SK-N-SH (cell line): Measurements from ENCODE around the gene NUAK2. TPM values are rescaled to one million over a fixed set of nuclear protein-coding genes. Genes with fewer than 3 reads are reported as not detected.

ENCODE experiments used
- CTCF ChIA-PET: fragments of 300-600, 350-600 bp; formaldehyde crosslinking; extraction: SDS; loops from one replicate; lab custom pipeline; 2021; lab: Yijun Ruan, JAX
- POLR2A ChIA-PET: fragments of 350-600 bp; sonication (Branson Sonifier 250); formaldehyde crosslinking; extraction: SDS; loops from one replicate; lab custom pipeline; 2020; ENCODE audit warnings: antibody characterized with exemption, inconsistent platforms; lab: Yijun Ruan, JAX
- DNase-seq: peaks from one replicate; pipeline ENCODE4 v3.0.0; 2012
- H2AFZ ChIP-seq: fragments of 200-600 bp; sonication (generic); 2 replicates; pipeline ENCODE4 v1.8.1; 2016; ENCODE audit warnings: antibody characterized with exemption, mild to moderate bottlenecking, low read depth
- H3F3A ChIP-seq: fragments of 200-600 bp; sonication (generic); replicated peaks from 2 replicates; pipeline ENCODE3; 2016; ENCODE audit warnings: antibody characterized with exemption, mild to moderate bottlenecking; ENCODE audit not compliant: insufficient read depth
- H3K27ac ChIP-seq, 2 experiments: fragments of 200-500 bp in 1 of 2; fragments of 200-600 bp in 1 of 2; sonication (Bioruptor generic) in 1 of 2; sonication (generic), shearing (Covaris generic) in 1 of 2; 2 replicates each; pipeline versions ENCODE4 v1.5.1 to v1.6.1; 2014 to 2016; ENCODE audit warnings: low read depth in 2 of 2, inconsistent platforms in 1 of 2, low read length in 1 of 2, mild to moderate bottlenecking in 1 of 2, mixed read lengths in 1 of 2
- H3K27me3 ChIP-seq: fragments of 200-600 bp; sonication (generic), shearing (Covaris generic); 2 replicates; pipeline ENCODE4 v1.6.1; 2016; ENCODE audit warnings: mixed run types; ENCODE audit not compliant: insufficient read depth
- H3K36me3 ChIP-seq, 2 experiments: fragments of 200-500 bp in 1 of 2; fragments of 200-600 bp in 1 of 2; sonication (Bioruptor generic) in 1 of 2; sonication (generic) in 1 of 2; replicated peaks in 1 of 2; 2 replicates each; pipeline versions ENCODE3 to v1.5.1; 2014 to 2016; ENCODE audit warnings: low read length in 1 of 2, mild to moderate bottlenecking in 1 of 2; ENCODE audit not compliant: insufficient read depth in 2 of 2, control insufficient read depth in 1 of 2
- H3K4me1 ChIP-seq, 2 experiments: fragments of 200-500 bp in 1 of 2; fragments of 200-600 bp in 1 of 2; sonication (Bioruptor generic) in 1 of 2; sonication (generic), shearing (Covaris generic) in 1 of 2; 2 replicates each; pipeline versions ENCODE4 v1.5.1 to v1.6.1; 2014 to 2016; ENCODE audit warnings: low read depth in 1 of 2, low read length in 1 of 2, mixed run types in 1 of 2; ENCODE audit not compliant: insufficient read depth in 2 of 2, control insufficient read depth in 1 of 2
- H3K4me2 ChIP-seq: fragments of 200-600 bp; sonication (generic), shearing (Covaris generic); 2 replicates; pipeline ENCODE4 v1.6.1; 2017; ENCODE audit warnings: mixed run types
- H3K4me3 ChIP-seq, 2 experiments: fragments of 200-500 bp in 1 of 2; fragments of 200-600 bp in 1 of 2; sonication (Bioruptor generic) in 1 of 2; sonication (generic), shearing (Covaris generic) in 1 of 2; 2 replicates each; pipeline versions ENCODE4 v1.5.1 to v1.8.1; 2014 to 2016; ENCODE audit warnings: low read depth in 2 of 2, inconsistent platforms in 1 of 2, low read length in 1 of 2, mild to moderate bottlenecking in 1 of 2, mixed read lengths in 1 of 2, moderate library complexity in 1 of 2
- H3K79me2 ChIP-seq: fragments of 200-600 bp; sonication (generic); 2 replicates; pipeline ENCODE4 v1.8.1; 2017; ENCODE audit warnings: mild to moderate bottlenecking; ENCODE audit not compliant: insufficient read depth
- H3K9ac ChIP-seq: fragments of 200-600 bp; sonication (generic); 2 replicates; pipeline ENCODE4 v1.6.1; 2017; ENCODE audit warnings: mixed run types
- H3K9me2 ChIP-seq: fragments of 200-600 bp; sonication (generic); 2 replicates; pipeline ENCODE4 v1.6.1; 2017; ENCODE audit warnings: mixed run types
- H3K9me3 ChIP-seq: fragments of 200-600 bp; sonication (generic); 2 replicates; pipeline ENCODE4 v1.6.1; 2017; ENCODE audit warnings: mixed run types, mild to moderate bottlenecking, moderate library complexity
- H4K20me1 ChIP-seq: fragments of 200-600 bp; sonication (generic); 2 replicates; pipeline ENCODE4 v1.6.1; 2017; ENCODE audit warnings: mild to moderate bottlenecking, mixed run types; ENCODE audit not compliant: insufficient read depth
- CTCF ChIP-seq: fragments of 200-600 bp; sonication (generic); IDR thresholded peaks from 2 replicates; pipeline ENCODE4 v1.6.1; 2017; ENCODE audit warnings: antibody characterized with exemption, mild to moderate bottlenecking, moderate library complexity
- EP300 ChIP-seq, 2 experiments: IDR thresholded peaks; 2 replicates each; pipeline versions ENCODE4 v1.4.0 to v1.6.1; 2012; ENCODE audit warnings: borderline replicate concordance in 1 of 2, low read depth in 1 of 2, low read length in 1 of 2
- EZH2phosphoT487 ChIP-seq: fragments of 200-600 bp; sonication (generic); IDR thresholded peaks from 2 replicates; pipeline ENCODE4 v1.6.1; 2017; ENCODE audit warnings: low read depth, mixed run types, mild to moderate bottlenecking, antibody characterized with exemption, moderate library complexity, borderline replicate concordance
- FOXJ3 ChIP-seq: sonication (generic); formaldehyde crosslinking; IDR thresholded peaks from 2 replicates; pipeline ENCODE4 v1.5.1; 2020; ENCODE audit warnings: mild to moderate bottlenecking, missing genetic modification reagents
- FOXM1 ChIP-seq: IDR thresholded peaks from 2 replicates; pipeline ENCODE4 v1.4.0; 2012; ENCODE audit warnings: low read depth, mild to moderate bottlenecking
- GABPA ChIP-seq: IDR thresholded peaks from 2 replicates; pipeline ENCODE4 v1.4.0; 2012; ENCODE audit warnings: low read depth, mild to moderate bottlenecking
- GATA2 ChIP-seq: sonication (generic); formaldehyde crosslinking; IDR thresholded peaks from 2 replicates; pipeline ENCODE4 v1.5.0; 2020; ENCODE audit warnings: mild to moderate bottlenecking, missing genetic modification reagents
- IRF3 ChIP-seq: fragments of 150-350 bp; IDR thresholded peaks from 2 replicates; pipeline ENCODE4 v1.6.1; 2016; ENCODE audit warnings: mild to moderate bottlenecking, low read depth, low read length
- JUND ChIP-seq: IDR thresholded peaks from 2 replicates; pipeline ENCODE4 v1.4.0; 2012
- MAX ChIP-seq: IDR thresholded peaks from 2 replicates; pipeline ENCODE4 v1.4.0; 2012; ENCODE audit warnings: low read depth
- MEF2A ChIP-seq: IDR thresholded peaks from 2 replicates; pipeline ENCODE4 v1.4.0; 2012; ENCODE audit warnings: low read depth, borderline replicate concordance
- NRF1 ChIP-seq: IDR thresholded peaks from 2 replicates; pipeline ENCODE4 v1.6.1; 2012; ENCODE audit warnings: low read depth, mild to moderate bottlenecking, low read length
- PBX3 ChIP-seq: IDR thresholded peaks from 2 replicates; pipeline ENCODE4; 2012
- POLR2AphosphoS5 ChIP-seq: IDR thresholded peaks from 2 replicates; pipeline ENCODE4 v1.6.1; 2012; ENCODE audit warnings: low read depth, low read length
- RCOR1 ChIP-seq: fragments of 150-350 bp; IDR thresholded peaks from 2 replicates; pipeline ENCODE4 v1.6.1; 2017; ENCODE audit warnings: antibody characterized with exemption, low read length
- RFX5 ChIP-seq: IDR thresholded peaks from 2 replicates; pipeline ENCODE4 v1.6.1; 2012; ENCODE audit warnings: mild to moderate bottlenecking, improper control_type of control experiment, low read length
- RXRA ChIP-seq: IDR thresholded peaks from 2 replicates; pipeline ENCODE4 v1.4.0; 2012; ENCODE audit warnings: low read depth, mild to moderate bottlenecking, borderline replicate concordance
- TCF12 ChIP-seq: IDR thresholded peaks from 2 replicates; pipeline ENCODE4 v1.4.0; 2012
- TEAD4 ChIP-seq: IDR thresholded peaks from 2 replicates; pipeline ENCODE4 v1.4.0; 2012; ENCODE audit warnings: mild to moderate bottlenecking, borderline replicate concordance; ENCODE audit not compliant: insufficient read depth
- USF1 ChIP-seq: IDR thresholded peaks from 2 replicates; pipeline ENCODE4 v1.4.0; 2012; ENCODE audit warnings: low read depth, borderline replicate concordance
- USF2 ChIP-seq: fragments of 150-350 bp; IDR thresholded peaks from 2 replicates; pipeline ENCODE4 v1.6.1; 2017; ENCODE audit warnings: antibody characterized with exemption, low read length, low read depth, borderline replicate concordance
- YY1 ChIP-seq: IDR thresholded peaks from 2 replicates; pipeline ENCODE4 v1.4.0; 2012; ENCODE audit warnings: low read depth, mild to moderate bottlenecking
- WGBS: methylation state at CpG from one replicate; pipeline ENCODE4 v1.1.6; 2017; ENCODE audit warnings: low lambda C conversion rate; 5-methylcytosine and 5-hydroxymethylcytosine counted together
- polyA plus RNA-seq, 3 experiments: library from polyadenylated mRNA; depleted of rRNA; stranded (reverse); fragments of >200 nt; gene quantifications; 2 replicates each; pipeline ENCODE4 v1.2.3, GENCODE V29; 2012

Gene NUAK2
- polyA plus RNA-seq, 1 of the 3 experiments (the other 2 are of a cell fraction), result 11.1 TPM

- CTCF ChIA-PET, result interaction anchor here (0.7 to 46.8 kb wide), 29 partner anchors 10 to 506 kb away, joined by 3 to 1368 read pairs (median 6); partner anchors contain the start of genes RBBP5 and TMCC2
- peak overlapping the region; percentile 59 for H3K4me2 ChIP-seq
- no peaks in the 10 kb centered on the region for H3F3A ChIP-seq
- WGBS, result 40% methylated on average over 6 of the region's 6 CpGs
- H3K9me2 ChIP-seq, result no peaks in the 10 kb centered on the region
- TF ChIP-seq JUND, result no peak
- TF ChIP-seq MAX, result no peak
- TF ChIP-seq CTCF, result no peak
- no peak for TF ChIP-seq RFX5
- 0 out of 2 replicates have a peak, but pooled peaks have one; percentile 30 for TF ChIP-seq USF1
- no peak for TF ChIP-seq GABPA
- no peak for DNase-seq
- H3K27ac ChIP-seq, result no peak overlapping the region; a peak in 1 of 4 replicates
- no peaks in the 10 kb centered on the region for H3K27me3 ChIP-seq
- H3K9me3 ChIP-seq, result no peaks in the 10 kb centered on the region
- H3K36me3 ChIP-seq, result no peaks in the 10 kb centered on the region
- no peak overlapping the region for H2AFZ ChIP-seq
- H3K4me1 ChIP-seq, result peaks cover 6 to 10% of the 10 kb centered on the region in 2 experiments; a peak in 3 of 4 replicates
- H3K9ac ChIP-seq, result peak overlapping the region; percentile 27; the same call in 1 of the 2 replicates
- H3K4me3 ChIP-seq, result no peak overlapping the region
- no peaks in the 10 kb centered on the region; the same call in 1 of the 2 replicates for H4K20me1 ChIP-seq
- POLR2A ChIA-PET, result interaction anchor here (1.8 kb wide), 1 partner anchor 51 kb away, joined by 12 read pairs; no protein-coding TSS in a partner anchor
- H3K79me2 ChIP-seq, result peaks cover 18% of the 10 kb centered on the region
These were observed 3.2 kb upstream of the NUAK2 start for GRCh38 chr1:205324781-205325180.

GRCh38 chr1:205323794-205324193 lies 2.2 kb upstream of the NUAK2 start:
- no peak overlapping the region for H3K9ac ChIP-seq
- ChIA-PET CTCF (interaction anchor here (2.0 to 46.8 kb wide), 6 partner anchors 8 to 200 kb away, joined by 10 to 1368 read pairs (median 18); no protein-coding TSS in a partner anchor), POLR2A (no interaction called here)
- no peak overlapping the region for H3K27ac ChIP-seq
- H3K27me3 ChIP-seq, result no peaks in the 10 kb centered on the region
- H3K9me3 ChIP-seq, result no peaks in the 10 kb centered on the region
- H3K4me1 ChIP-seq, result peaks cover 6 to 13% of the 10 kb centered on the region in 2 experiments; a peak in 3 of 4 replicates
- no peaks in the 10 kb centered on the region for H3F3A ChIP-seq
- H3K4me2 ChIP-seq, result no peak overlapping the region
- peaks cover 5% of the 10 kb centered on the region for H4K20me1 ChIP-seq
- peaks cover 28% of the 10 kb centered on the region for H3K79me2 ChIP-seq
- H3K4me3 ChIP-seq, result no peak overlapping the region
- no peaks in the 10 kb centered on the region for H3K36me3 ChIP-seq
- WGBS, result 89% methylated on average over 6 of the region's 6 CpGs
- no peak for DNase-seq
- no peaks in the 10 kb centered on the region for H3K9me2 ChIP-seq
- no peak overlapping the region for H2AFZ ChIP-seq
- TF ChIP-seq RCOR1 (no peak), EZH2phosphoT487 (no peak), EP300 (IDR thresholded peaks at IDR 0.05; ENCODE audit: borderline replicate concordance in 1 of 2, low read depth in 1 of 2, low read length in 1 of 2) (no peak), USF1 (no peak), POLR2AphosphoS5 (no peak), FOXJ3 (no peak), NRF1 (no peak), IRF3 (no peak), MEF2A (no peak), RXRA (no peak), YY1 (no peak), PBX3 (no peak), TEAD4 (no peak), TCF12 (no peak), USF2 (no peak), GATA2 (CRISPR knock-in tag) (no peak), FOXM1 (no peak)
